Naive thymus-derived CD8-positive, alpha-beta T cell (primary cell): ENCODE results near the gene MRPS14. TPM values are rescaled to one million over a fixed set of nuclear protein-coding genes. Genes with fewer than 3 reads are reported as not detected.
A peak's percentile ranks its signal among the peaks of the same experiment; 100 is the strongest.

Experiments
- ATAC-seq, 2 donors: fragments of 150-1000 bp; cut with Tn5 transposase in 1 of 2; sonication (Bioruptor Pico), chemical (Tn5 transposase) in 1 of 2; 1 replicate in 1 of 2; 2 replicates in 1 of 2; pipeline ENCODE4 v1.10.0; 2021; ENCODE audit warnings: mild to moderate bottlenecking in 2 of 2, moderate library complexity in 2 of 2
- POLR2A ChIA-PET: fragments of 350-600 bp; sonication (Branson Sonifier 250); formaldehyde crosslinking; loops from one replicate; lab custom pipeline; 2021; ENCODE audit warnings: antibody characterized with exemption; lab: Charles Lee
- DNase-seq, 10 donors: peaks; one replicate each; pipeline versions ENCODE4 v3.0.0 to v3.0.0-alpha.2; 2020 to 2022
- H3K27ac Mint-ChIP-seq, 10 donors: one replicate each; pipeline ENCODE4 v1.8.0; 2020 to 2022; ENCODE audit warnings: mild to moderate bottlenecking in 10 of 10, mixed read lengths in 10 of 10, moderate library complexity in 4 of 10, inconsistent platforms in 1 of 10
- H3K27me3 Mint-ChIP-seq, 5 donors: one replicate each; pipeline ENCODE4 v1.8.0; 2021 to 2022; ENCODE audit warnings: mixed read lengths in 5 of 5
- H3K36me3 Mint-ChIP-seq, 3 donors: one replicate each; pipeline ENCODE4 v1.8.0; 2020 to 2022; ENCODE audit warnings: mixed read lengths in 3 of 3, mild to moderate bottlenecking in 2 of 3, inconsistent platforms in 1 of 3
- H3K4me1 Mint-ChIP-seq, 4 donors: one replicate each; pipeline ENCODE4 v1.8.0; 2021 to 2022; ENCODE audit warnings: mixed read lengths in 4 of 4
- H3K4me3 Mint-ChIP-seq, 10 donors: one replicate each; pipeline ENCODE4 v1.8.0; 2020 to 2022; ENCODE audit warnings: mild to moderate bottlenecking in 10 of 10, mixed read lengths in 10 of 10, moderate library complexity in 6 of 10, inconsistent platforms in 1 of 10
- H3K9me3 Mint-ChIP-seq, 9 donors: one replicate each; pipeline ENCODE4 v1.8.0; 2020 to 2022; ENCODE audit warnings: mixed read lengths in 9 of 9, mild to moderate bottlenecking in 3 of 9, inconsistent platforms in 1 of 9, moderate library complexity in 1 of 9
- polyA plus RNA-seq, 3 donors: library from polyadenylated mRNA; unstranded; fragments of 300-500 nt; fragmentation: Illumina TruSeq; gene quantifications; one replicate each; pipeline ENCODE4 v1.2.3, GENCODE V29; 2021
- total RNA-seq, 8 experiments: library from RNA in 2 of 8; stranded (reverse) in 2 of 8; gene quantifications; one replicate each; pipeline ENCODE4 v1.2.3 and lab custom pipeline; 2021 to 2026

MRPS14 gene
- 10 to 100 TPM; 32.5 to 32.6 TPM for total RNA-seq
- polyA plus RNA-seq = 10 to 100 TPM; 44.8 to 55.4 (median 45.7) TPM
- total RNA-seq (lab: John Stamatoyannopoulos, UW) = 9.8 to 35.4 (median 24.1) reads per million in 6 experiments

GRCh38 chr1:175023043-175023921 is at the start of gene MRPS14:
MRPS14 (minus strand) TSS chr1:175023425; CDS start chr1:175023408, 17 bp downstream.
- peaks cover 24 to 39% (median 32%) of the 10 kb centered on the region in 4 donors for H3K4me1 Mint-ChIP-seq
- DNase-seq (peak; percentile 94 to 99 (median 97)), ATAC-seq (peak; percentile 92 to 93)
- H3K4me3 Mint-ChIP-seq = peak within 1 kb of the TSS; percentile 87 to 98 (median 92)
- POLR2A ChIA-PET = interaction anchor here (0.5 to 4.2 kb wide), 23 partner anchors 9 to 1546 kb away, joined by 3 to 180 read pairs (median 5); partner anchors contain the start of genes CACYBP, KLHL20, PRDX6 and RC3H1
- peaks cover 0 to 17% (median 2%) of the 10 kb centered on the region in 3 donors for H3K36me3 Mint-ChIP-seq
- peak within 1 kb of the TSS; percentile 92 to 100 (median 96) for H3K27ac Mint-ChIP-seq
- H3K27me3 Mint-ChIP-seq = no peaks in the 10 kb centered on the region
- peaks cover 0 to 8% (median 0%) of the 10 kb centered on the region in 9 donors for H3K9me3 Mint-ChIP-seq

GRCh38 chr1:175072099-175072951 is 49.1 kb upstream of the MRPS14 start:
- Mint-ChIP-seq H3K4me1 (peaks cover 6 to 16% (median 9%) of the 10 kb centered on the region in 4 donors), H3K4me3 (peak overlapping the region; percentile 24 to 74 (median 38)), H3K36me3 (no peaks in the 10 kb centered on the region), H3K9me3 (no peaks in the 10 kb centered on the region), H3K27me3 (peaks cover 2 to 15% (median 6%) of the 10 kb centered on the region in 5 donors), H3K27ac (peak overlapping the region in 1 of 10 donors; percentile 29)
- DNase-seq (peak in 2 of 10 donors; percentile 3 to 6), ATAC-seq (peak in 1 of 2 donors; percentile 56)
- POLR2A ChIA-PET = no interaction called here

- ATAC-seq (no peak), DNase-seq (no peak)
- Mint-ChIP-seq H3K9me3 (no peaks in the 10 kb centered on the region), H3K36me3 (no peaks in the 10 kb centered on the region), H3K4me1 (peaks cover 6 to 16% (median 9%) of the 10 kb centered on the region in 4 donors), H3K27ac (no peak overlapping the region), H3K27me3 (peaks cover 2 to 14% (median 6%) of the 10 kb centered on the region in 5 donors), H3K4me3 (no peak overlapping the region)
- POLR2A ChIA-PET = no interaction called here
Measured at GRCh38 chr1:175071276-175071943, 48.2 kb upstream of the MRPS14 start.

- Mint-ChIP-seq H3K27me3 (peaks cover 0 to 14% (median 5%) of the 10 kb centered on the region in 5 donors), H3K4me3 (no peak overlapping the region), H3K4me1 (peaks cover 6 to 16% (median 9%) of the 10 kb centered on the region in 4 donors), H3K9me3 (no peaks in the 10 kb centered on the region), H3K27ac (no peak overlapping the region), H3K36me3 (no peaks in the 10 kb centered on the region)
- ATAC-seq (no peak), DNase-seq (no peak)
- POLR2A ChIA-PET = no interaction called here
Measured at GRCh38 chr1:175070818-175071217, 47.6 kb upstream of the MRPS14 start.

- H3K9me3 Mint-ChIP-seq = no peaks in the 10 kb centered on the region
- ATAC-seq = no peak
- POLR2A ChIA-PET = no interaction called here
- H3K27ac Mint-ChIP-seq = no peak within 1 kb of the TSS
- peaks cover 0 to 6% (median 0%) of the 10 kb centered on the region in 5 donors for H3K27me3 Mint-ChIP-seq
- H3K4me3 Mint-ChIP-seq = no peak within 1 kb of the TSS
- H3K36me3 Mint-ChIP-seq = no peaks in the 10 kb centered on the region
- DNase-seq = no peak
- H3K4me1 Mint-ChIP-seq = peaks cover 4 to 10% (median 6%) of the 10 kb centered on the region in 4 donors
Measured at GRCh38 chr1:175067362-175068106, 44.3 kb upstream of the MRPS14 start, which contains the start of gene TNN. TNN (plus strand) TSS chr1:175067833; CDS start chr1:175077419, 9,586 bp downstream.

GRCh38 chr1:175062858-175063257 is 39.6 kb upstream of the MRPS14 start:
- Mint-ChIP-seq H3K27me3 (peaks cover 0 to 6% (median 0%) of the 10 kb centered on the region in 5 donors), H3K27ac (no peak overlapping the region), H3K4me1 (no peaks in the 10 kb centered on the region), H3K9me3 (peaks cover 0 to 5% (median 0%) of the 10 kb centered on the region in 9 donors), H3K4me3 (no peak overlapping the region), H3K36me3 (no peaks in the 10 kb centered on the region)
- POLR2A ChIA-PET = no interaction called here
- no peak for DNase-seq
- ATAC-seq = no peak

GRCh38 chr1:175062339-175062738 is 39.1 kb upstream of the MRPS14 start:
- no peaks in the 10 kb centered on the region for H3K4me1 Mint-ChIP-seq

GRCh38 chr1:175054736-175055135 is 31.5 kb upstream of the MRPS14 start:
- no peak overlapping the region for H3K4me3 Mint-ChIP-seq
- H3K4me1 Mint-ChIP-seq = no peaks in the 10 kb centered on the region
- DNase-seq (no peak), ATAC-seq (no peak)
- H3K36me3 Mint-ChIP-seq = peaks cover 0 to 3% (median 0%) of the 10 kb centered on the region in 3 donors
- peaks cover 18 to 54% (median 20%) of the 10 kb centered on the region in 5 donors for H3K27me3 Mint-ChIP-seq
- peaks cover 0 to 6% (median 2%) of the 10 kb centered on the region in 9 donors for H3K9me3 Mint-ChIP-seq
- H3K27ac Mint-ChIP-seq = no peak overlapping the region
- POLR2A ChIA-PET = no interaction called here

More at GRCh38 chr1:175062339-175062738, 39.1 kb upstream of the MRPS14 start:
- POLR2A ChIA-PET = no interaction called here
- Mint-ChIP-seq H3K4me3 (no peak overlapping the region), H3K27ac (peak overlapping the region in 1 of 10 donors; percentile 39), H3K9me3 (peaks cover 0 to 6% (median 0%) of the 10 kb centered on the region in 9 donors), H3K36me3 (no peaks in the 10 kb centered on the region), H3K27me3 (peaks cover 0 to 6% (median under 1%) of the 10 kb centered on the region in 5 donors)
- DNase-seq (no peak), ATAC-seq (no peak)

GRCh38 chr1:175050992-175051391 is 27.8 kb upstream of the MRPS14 start:
- Mint-ChIP-seq H3K4me1 (no peaks in the 10 kb centered on the region), H3K4me3 (no peak overlapping the region), H3K9me3 (peaks cover 0 to 2% (median 0%) of the 10 kb centered on the region in 9 donors), H3K36me3 (no peaks in the 10 kb centered on the region), H3K27me3 (peaks cover 23 to 71% (median 35%) of the 10 kb centered on the region in 5 donors), H3K27ac (peak overlapping the region in 1 of 10 donors; percentile 0)
- POLR2A ChIA-PET = no interaction called here
- DNase-seq (no peak), ATAC-seq (no peak)

GRCh38 chr1:175045519-175045918 is 22.3 kb upstream of the MRPS14 start:
- ATAC-seq (no peak), DNase-seq (no peak)
- POLR2A ChIA-PET = no interaction called here
- H3K4me1 Mint-ChIP-seq = peaks cover 0 to 2% (median 0%) of the 10 kb centered on the region in 4 donors
- H3K9me3 Mint-ChIP-seq = no peaks in the 10 kb centered on the region
- H3K27ac Mint-ChIP-seq = no peak overlapping the region
- H3K36me3 Mint-ChIP-seq = no peaks in the 10 kb centered on the region
- H3K4me3 Mint-ChIP-seq = no peak overlapping the region
- H3K27me3 Mint-ChIP-seq = peaks cover 13 to 36% (median 26%) of the 10 kb centered on the region in 5 donors

- no peaks in the 10 kb centered on the region for H3K9me3 Mint-ChIP-seq
- POLR2A ChIA-PET = no interaction called here
- H3K36me3 Mint-ChIP-seq = no peaks in the 10 kb centered on the region
- DNase-seq (no peak), ATAC-seq (no peak)
- H3K4me3 Mint-ChIP-seq = no peak overlapping the region
- peaks cover 11 to 35% (median 23%) of the 10 kb centered on the region in 5 donors for H3K27me3 Mint-ChIP-seq
- H3K27ac Mint-ChIP-seq = peak overlapping the region in 1 of 10 donors; percentile 15
- H3K4me1 Mint-ChIP-seq = peaks cover 0 to 2% (median 0%) of the 10 kb centered on the region in 4 donors
Measured at GRCh38 chr1:175045097-175045496, 21.9 kb upstream of the MRPS14 start.
